Renal pelvis (tissue), 4 donors: ENCODE results near the gene PPP1R12C. TPM values are rescaled to one million over a fixed set of nuclear protein-coding genes. Genes with fewer than 3 reads are reported as not detected.

Experiments used
- DNase-seq: peaks from one replicate; pipeline ENCODE4 v3.0.0-alpha.2; 2013
- polyA plus RNA-seq, 3 donors: library from polyadenylated mRNA; unstranded; fragments of 120-200 nt; gene quantifications; one replicate each; pipeline ENCODE4 v1.2.1, GENCODE V29; 2013; ENCODE audit not compliant: insufficient read length in 3 of 3

PPP1R12C gene
- polyA plus RNA-seq, 3 donors: 99.9 to 114 (median 104) TPM

GRCh38 chr19:55050749-55051532, 66.5 kb downstream of the PPP1R12C start:
- DNase-seq: no peak

- no peak for DNase-seq
These were observed 69.0 kb downstream of the PPP1R12C start for GRCh38 chr19:55048446-55048845.

- no peak for DNase-seq
These were observed 69.5 kb downstream of the PPP1R12C start for GRCh38 chr19:55047951-55048350.

DNA sequence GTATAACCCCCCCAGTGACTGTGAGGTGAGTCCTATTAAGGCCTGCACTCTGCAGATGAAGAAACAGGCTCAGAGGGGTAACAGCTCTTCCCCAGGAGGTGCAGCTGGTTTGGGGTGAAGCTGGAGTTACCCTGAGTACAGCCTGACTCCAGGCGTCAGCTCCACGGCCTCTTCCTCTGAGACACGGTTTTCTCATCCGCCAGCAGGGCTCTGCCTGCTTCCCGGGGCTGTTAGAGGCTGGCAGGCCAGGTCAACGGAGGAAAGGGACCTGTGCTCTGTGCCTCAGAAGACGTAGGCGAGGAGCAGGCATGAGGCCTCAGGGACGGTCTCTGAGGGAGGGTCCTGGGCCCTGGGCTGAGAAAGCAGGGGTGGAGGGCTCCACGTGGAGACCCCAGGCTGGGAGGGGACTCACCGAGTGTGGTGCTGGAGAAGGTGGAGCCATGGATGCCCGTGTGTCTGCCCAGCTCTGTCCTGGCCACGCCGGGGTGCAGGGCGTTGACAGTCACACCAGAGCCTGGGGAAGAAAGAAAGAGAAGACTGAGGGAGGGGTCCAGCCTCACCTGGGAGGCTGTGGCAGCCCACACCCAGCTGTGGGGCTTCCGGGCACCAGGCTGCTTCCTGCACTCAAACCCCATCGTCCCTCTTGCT, 70.3 kb downstream of the PPP1R12C start:
- no peak for DNase-seq

GRCh38 chr19:55044771-55045716, 72.4 kb downstream of the PPP1R12C start:
- no peak for DNase-seq

DNA sequence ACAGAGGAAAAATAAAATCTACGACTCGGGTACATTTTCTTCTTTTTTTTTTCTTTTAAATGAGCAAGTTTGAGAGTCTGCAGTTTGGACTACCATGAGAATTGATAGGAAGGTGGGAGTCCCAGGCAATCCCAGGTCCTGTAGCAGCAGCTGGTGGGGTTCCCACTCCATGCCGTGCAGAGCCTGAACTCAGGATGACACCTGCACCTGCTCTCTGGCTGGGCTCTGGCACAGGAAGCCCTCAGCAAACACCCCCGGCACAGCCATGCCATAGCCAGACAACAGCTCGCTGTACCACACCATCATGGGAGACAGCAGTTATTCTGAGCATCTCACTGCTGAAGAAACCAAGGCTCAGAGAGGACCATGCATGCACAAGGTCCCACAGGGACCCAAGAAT, 73.2 kb downstream of the PPP1R12C start:
- no peak for DNase-seq

- DNase-seq: no peak
These were observed 74.7 kb downstream of the PPP1R12C start for GRCh38 chr19:55042688-55043087.

- no peak for DNase-seq
These were observed 75.1 kb downstream of the PPP1R12C start for GRCh38 chr19:55042344-55042678.

DNA sequence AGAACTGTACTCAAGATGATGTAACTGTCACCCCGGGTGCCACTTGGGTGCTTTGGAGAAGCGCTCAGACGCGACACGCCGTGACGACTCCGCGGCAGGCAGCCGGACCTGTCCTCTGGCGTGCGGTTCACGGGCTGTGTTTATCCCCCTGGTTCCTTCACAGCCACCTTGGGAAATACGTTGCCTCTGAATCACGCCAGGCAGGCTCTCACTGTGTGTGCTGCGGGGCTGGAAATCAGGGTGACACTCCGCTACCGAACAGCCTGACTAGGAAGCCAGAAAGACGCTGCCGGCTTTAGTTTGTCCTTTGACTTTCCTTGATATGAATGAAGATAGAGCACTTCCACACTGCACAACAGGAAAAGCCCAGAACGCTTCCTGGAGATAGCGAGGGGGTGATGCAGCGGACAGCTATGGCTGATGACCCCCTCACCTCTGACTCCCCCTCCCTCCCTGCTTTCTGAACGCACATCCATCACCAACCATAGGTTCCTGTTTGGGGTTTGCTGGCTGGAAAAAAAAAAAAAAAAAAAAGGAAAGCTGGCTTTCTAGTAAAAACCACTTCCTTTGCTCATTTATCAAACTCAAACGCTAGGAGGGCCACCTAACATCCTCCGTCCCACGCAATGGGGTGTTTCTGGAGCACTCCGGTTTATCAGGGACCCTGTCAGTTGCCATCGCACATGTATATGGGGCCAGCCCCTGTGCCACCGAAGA, 75.7 kb downstream of the PPP1R12C start:
- peak; percentile 5 for DNase-seq

- DNase-seq: no peak
These were observed 76.2 kb downstream of the PPP1R12C start for GRCh38 chr19:55041244-55041626.

Other genes with a start within 250 kb of the PPP1R12C start
- under 1 TPM; 0.21 to 0.31 (median 0.29) TPM for gene FCAR, start 243.4 kb downstream of the PPP1R12C start, polyA plus RNA-seq
- under 1 TPM; 0.13 to 0.31 (median 0.26) TPM for gene NCR1, start 211.5 kb downstream of the PPP1R12C start, polyA plus RNA-seq
- gene NLRP7, start 170.1 kb downstream of the PPP1R12C start, polyA plus RNA-seq: under 1 TPM in 1 of 3 donors, not detected in 2; 0.04 TPM
- gene NLRP2, start 151.3 kb downstream of the PPP1R12C start, polyA plus RNA-seq: 10 to 100 TPM in 2 of 3 donors, 1 to 10 TPM in 1; 7.8 to 22.2 (median 12.8) TPM
- gene GP6, start 79.4 kb downstream of the PPP1R12C start, polyA plus RNA-seq: under 1 TPM; 0.53 to 0.92 (median 0.77) TPM
- 10 to 100 TPM; 16.0 to 24.0 (median 21.0) TPM for gene RDH13, start 54.5 kb downstream of the PPP1R12C start, polyA plus RNA-seq
- 10 to 100 TPM; 56.1 to 91.8 (median 73.3) TPM for gene EPS8L1, start 41.8 kb downstream of the PPP1R12C start, polyA plus RNA-seq
- gene TNNT1, start 31.6 kb upstream of the PPP1R12C start, polyA plus RNA-seq: 1 to 10 TPM; 4.6 to 6.7 (median 5.3) TPM
- gene TNNI3, start 40.1 kb upstream of the PPP1R12C start, polyA plus RNA-seq: 1 to 10 TPM; 4.2 to 7.5 (median 6.3) TPM
- 10 to 100 TPM in 1 of 3 donors, 1 to 10 TPM in 2; 6.7 to 11.7 (median 9.2) TPM for gene DNAAF3, start 49.0 kb upstream of the PPP1R12C start, polyA plus RNA-seq
- under 1 TPM; 0.30 to 0.47 (median 0.41) TPM for gene SYT5, start 62.7 kb upstream of the PPP1R12C start, polyA plus RNA-seq
- under 1 TPM; 0.16 to 0.24 (median 0.17) TPM for gene PTPRH, start 91.9 kb upstream of the PPP1R12C start, polyA plus RNA-seq
- 1 to 10 TPM; 4.4 to 6.5 (median 4.6) TPM for gene TMEM86B, start 111.1 kb upstream of the PPP1R12C start, polyA plus RNA-seq
- gene PPP6R1, start 141.4 kb upstream of the PPP1R12C start, polyA plus RNA-seq: 10 to 100 TPM; 48.3 to 52.8 (median 52.6) TPM
- gene HSPBP1, start 162.5 kb upstream of the PPP1R12C start, polyA plus RNA-seq: 10 to 100 TPM; 36.4 to 49.5 (median 42.5) TPM
- gene BRSK1, start 166.4 kb upstream of the PPP1R12C start, polyA plus RNA-seq: 10 to 100 TPM; 11.5 to 18.7 (median 16.5) TPM
- gene TMEM150B, start 207.7 kb upstream of the PPP1R12C start, polyA plus RNA-seq: 1 to 10 TPM; 1.4 to 1.6 (median 1.6) TPM
- 10 to 100 TPM; 21.5 to 37.2 (median 33.0) TPM for gene KMT5C, start 222.2 kb upstream of the PPP1R12C start, polyA plus RNA-seq
- gene COX6B2, start 237.1 kb upstream of the PPP1R12C start, polyA plus RNA-seq: 1 to 10 TPM in 2 of 3 donors, under 1 TPM in 1; 0.97 to 2.0 (median 1.3) TPM
- gene GARIN5B, start 245.6 kb upstream of the PPP1R12C start, polyA plus RNA-seq: under 1 TPM; 0.13 to 0.31 (median 0.14) TPM